SH-SY5Y (cell line): ENCODE measurements around the gene ZBTB6.

Experiments used
- GATA2 ChIP-seq: IDR thresholded peaks from 2 replicates; pipeline ENCODE4 v1.6.1; 2011; ENCODE audit warnings: mild to moderate bottlenecking, low read depth, low read length
- GATA3 ChIP-seq: IDR thresholded peaks from 2 replicates; pipeline ENCODE4 v1.6.1; 2011; ENCODE audit warnings: low read depth, mild to moderate bottlenecking, low read length, moderate library complexity

DNA sequence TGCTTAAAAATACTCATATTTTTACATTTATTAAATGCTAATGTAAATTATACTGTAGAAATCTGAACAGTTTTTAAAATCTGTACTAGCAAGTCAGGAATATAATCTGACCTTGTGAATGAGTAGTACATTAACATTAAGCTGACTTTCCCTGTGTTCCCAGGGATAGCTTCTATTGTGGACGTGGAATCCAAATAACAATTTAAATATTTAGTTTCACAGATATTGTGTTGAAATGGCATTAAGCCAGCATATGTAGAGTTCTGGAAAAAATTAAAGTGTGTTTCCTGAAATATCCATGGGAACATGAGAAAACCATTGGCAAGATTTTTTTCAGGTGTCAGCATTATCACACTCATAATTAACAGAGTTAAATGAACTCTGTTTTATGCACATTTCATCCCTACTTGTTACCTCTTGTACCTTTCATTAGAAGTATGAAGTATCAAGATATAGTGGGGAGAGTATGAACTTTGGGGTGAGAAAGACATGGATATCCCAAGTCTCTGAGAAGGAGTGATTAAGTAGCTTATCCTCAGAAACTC lies 33.4 kb upstream of the ZBTB6 start:
- TF ChIP-seq GATA3: no peak
- no peak for TF ChIP-seq GATA2
